Kidney tubule cell (primary cell): ENCODE results near the gene TBRG4.

Source experiments
- DNase-seq: peaks from one replicate; pipeline ENCODE4 v3.0.0-alpha.2; 2018; ENCODE audit warnings: low spot score

The TBRG4 gene

DNA sequence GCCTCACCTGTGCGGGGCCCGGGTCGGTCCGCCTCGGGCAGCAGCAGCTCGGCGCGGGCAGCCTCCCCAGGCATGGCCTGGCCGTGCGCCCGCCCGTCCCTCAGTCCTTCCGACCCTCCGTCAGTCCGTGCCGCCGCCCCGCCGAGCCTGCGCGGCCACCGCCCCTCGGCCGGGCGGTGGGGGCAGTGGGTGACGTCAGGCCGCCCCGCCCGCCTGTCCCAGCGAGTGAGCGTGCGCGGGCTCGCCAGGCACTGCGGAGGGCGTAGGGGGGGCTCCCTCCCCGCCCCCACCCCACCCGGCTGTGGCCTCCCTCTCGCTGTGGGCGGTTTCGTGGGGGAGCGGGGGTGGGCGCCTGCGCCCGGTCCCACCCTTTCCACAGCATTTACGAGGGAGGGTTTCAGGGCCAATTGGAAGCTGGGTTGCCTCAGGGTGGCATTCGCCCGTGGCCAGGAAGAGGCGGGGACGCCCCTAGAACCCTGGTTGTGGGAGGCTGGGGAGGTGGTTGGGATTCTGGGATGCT is 22.6 kb downstream of the TBRG4 start, which contains the start of gene NACAD:
Gene NACAD (minus strand): TSS at position 149 of the 520 bp plus-strand sequence. CDS start 75 bp downstream, at position 74.
- DNase-seq: peak; percentile 20

GRCh38 chr7:45088146-45088701 is 23.3 kb downstream of the TBRG4 start:
- DNase-seq: no peak

GRCh38 chr7:45087301-45088145 is 24.0 kb downstream of the TBRG4 start:
- no peak for DNase-seq

GRCh38 chr7:45086331-45087065 is 25.0 kb downstream of the TBRG4 start:
- DNase-seq: no peak

DNA sequence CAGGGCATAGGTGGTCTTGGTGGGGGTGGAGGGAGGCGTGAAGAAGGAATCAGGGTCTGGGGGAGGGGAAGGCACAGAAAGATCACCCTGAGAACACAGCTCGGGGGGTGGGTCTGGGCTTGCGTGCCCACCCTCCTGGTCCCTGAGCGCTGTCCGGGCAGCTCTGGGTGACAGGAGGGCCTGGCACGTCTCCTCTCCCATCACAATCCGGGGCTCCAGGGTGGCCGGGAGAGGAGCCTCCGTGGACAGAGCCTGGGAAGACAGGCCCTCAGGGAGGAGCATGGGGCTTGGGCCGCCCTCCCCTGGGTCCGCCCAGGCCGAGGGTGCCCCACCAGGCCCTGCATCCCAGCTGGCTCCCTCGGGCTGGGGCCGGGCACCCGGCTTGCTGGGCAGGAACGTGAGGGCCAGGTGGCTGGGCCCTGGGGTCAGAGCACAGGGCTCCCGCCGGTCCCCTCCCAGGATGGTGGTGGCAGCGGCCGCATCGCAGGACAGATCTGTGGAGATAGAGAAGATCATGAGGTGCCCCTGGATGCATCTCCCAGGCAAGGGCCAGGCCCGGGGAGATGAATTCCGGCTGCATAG is 25.8 kb downstream of the TBRG4 start:
- DNase-seq: no peak

GRCh38 chr7:45084901-45085618 is 26.4 kb downstream of the TBRG4 start:
- no peak for DNase-seq

- no peak for DNase-seq
Observed at GRCh38 chr7:45084336-45084735, 27.2 kb downstream of the TBRG4 start.

GRCh38 chr7:45082831-45083331 is 28.6 kb downstream of the TBRG4 start:
- DNase-seq: peak; percentile 68

GRCh38 chr7:45082031-45082830 is 29.3 kb downstream of the TBRG4 start:
- DNase-seq: no peak

DNA sequence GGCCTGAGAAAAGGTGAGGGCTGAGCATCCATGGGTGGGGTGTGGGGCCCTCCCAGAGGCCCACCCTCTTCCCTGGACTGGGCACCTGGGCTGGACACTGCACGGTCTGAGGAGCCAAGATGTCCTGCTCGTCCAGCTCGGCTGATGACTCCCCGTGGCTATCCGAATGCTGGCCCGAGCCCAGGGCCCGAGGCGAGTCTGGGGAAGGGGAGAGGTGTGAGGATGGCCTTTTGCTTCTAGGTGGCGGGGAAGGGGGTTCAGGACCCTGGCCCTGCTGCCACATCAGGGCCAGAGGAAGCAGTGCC is 29.9 kb downstream of the TBRG4 start:
- no peak for DNase-seq

- DNase-seq: no peak
Observed at GRCh38 chr7:45080958-45081669, 30.4 kb downstream of the TBRG4 start.

DNA sequence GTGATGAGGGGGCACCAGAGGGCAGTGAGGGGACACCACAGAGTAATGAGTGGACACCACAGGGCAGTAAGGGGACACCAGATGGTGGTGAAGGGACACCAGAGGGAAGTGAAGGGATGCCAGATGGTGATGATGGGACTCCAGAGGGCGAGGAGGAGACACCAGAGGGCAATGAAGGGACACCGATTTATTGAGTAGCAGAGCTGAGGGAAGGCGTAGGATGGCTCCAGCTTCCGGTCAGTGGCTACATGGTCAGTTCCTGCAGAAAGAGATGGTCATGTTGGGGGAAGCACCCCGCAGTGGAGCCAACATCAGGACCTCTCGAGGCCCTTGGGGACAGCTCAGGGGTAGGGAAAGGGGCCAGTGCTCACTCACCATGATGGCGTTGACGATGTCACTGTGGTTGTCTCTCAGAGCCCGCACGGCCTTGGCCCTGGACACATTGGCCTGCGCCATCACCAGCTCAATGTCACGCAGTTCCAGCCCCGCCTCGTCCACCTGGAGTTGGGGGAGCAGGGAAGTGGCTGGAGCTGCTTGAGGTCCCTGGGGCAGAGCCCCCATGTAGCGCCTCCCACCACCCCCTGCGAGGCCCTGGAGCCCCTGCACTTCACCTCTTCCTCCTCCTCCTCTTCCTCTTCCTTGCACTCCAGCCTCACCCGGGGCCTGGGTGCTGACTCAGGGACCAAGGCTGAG is 31.1 kb downstream of the TBRG4 start:
- no peak for DNase-seq

GRCh38 chr7:45078125-45078681 is 33.3 kb downstream of the TBRG4 start:
- no peak for DNase-seq

DNA sequence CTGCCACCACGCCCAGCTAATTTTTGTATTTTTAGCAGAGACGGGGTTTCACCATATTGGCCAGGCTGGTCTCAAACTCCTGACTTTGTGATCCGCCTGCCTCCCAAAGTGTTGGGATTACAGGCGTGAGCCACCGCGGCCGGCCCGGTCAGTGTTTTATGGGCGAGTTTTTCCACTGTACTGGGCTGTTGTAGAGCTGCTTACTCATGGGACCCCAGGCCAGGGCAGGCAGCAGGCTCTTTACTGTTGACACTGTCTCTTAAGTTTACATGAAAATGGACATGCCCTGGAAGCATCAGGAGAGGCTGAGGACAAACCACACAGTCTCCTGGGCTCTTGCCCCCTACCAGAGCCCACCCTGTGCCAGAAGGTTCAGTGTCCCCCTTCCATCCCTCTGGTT is 33.9 kb downstream of the TBRG4 start:
- DNase-seq: no peak

- DNase-seq: no peak
Observed at GRCh38 chr7:45076946-45077345, 34.6 kb downstream of the TBRG4 start.

GRCh38 chr7:45075871-45076796 is 35.4 kb downstream of the TBRG4 start:
- DNase-seq: no peak

GRCh38 chr7:45075355-45075644 is 36.2 kb downstream of the TBRG4 start:
- DNase-seq: no peak
